Urothelium cell line (cell line): ENCODE measurements around the gene PRR27.
"Not testable (repeated sequence)": the region's sequence is repeated elsewhere in the genome, so short reads cannot be mapped to it uniquely, and the experiment has no call there.

Experiments used
- DNase-seq: peaks from one replicate; pipeline ENCODE4 v3.0.0; 2011; ENCODE audit warnings: low spot score, mixed read lengths
- FAIRE-seq: peaks from 2 replicates; lab custom pipeline; 2011; peaks lifted over from hg19 to GRCh38; lab: Jason Lieb, UNC

Gene PRR27

DNA sequence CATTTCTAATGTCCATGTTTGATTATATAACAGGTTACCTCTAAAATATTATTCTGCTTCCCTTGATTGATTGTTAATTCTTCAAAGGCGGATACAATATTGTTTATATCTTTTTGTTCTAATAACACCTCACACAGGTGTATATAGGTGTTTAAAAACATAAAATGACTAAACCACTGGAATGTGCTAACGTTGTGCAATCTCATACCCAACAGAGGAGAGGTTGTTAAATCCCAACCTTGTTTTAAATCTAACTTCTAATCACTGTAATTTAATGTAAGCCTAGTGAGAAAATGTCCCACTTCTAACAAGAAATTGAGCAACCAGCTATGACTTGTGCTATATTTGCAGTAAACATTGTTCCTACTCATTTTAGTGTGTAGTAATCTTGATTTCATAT lies 42.8 kb downstream of the PRR27 start:
- FAIRE-seq: no peak
- no peak for DNase-seq

DNA sequence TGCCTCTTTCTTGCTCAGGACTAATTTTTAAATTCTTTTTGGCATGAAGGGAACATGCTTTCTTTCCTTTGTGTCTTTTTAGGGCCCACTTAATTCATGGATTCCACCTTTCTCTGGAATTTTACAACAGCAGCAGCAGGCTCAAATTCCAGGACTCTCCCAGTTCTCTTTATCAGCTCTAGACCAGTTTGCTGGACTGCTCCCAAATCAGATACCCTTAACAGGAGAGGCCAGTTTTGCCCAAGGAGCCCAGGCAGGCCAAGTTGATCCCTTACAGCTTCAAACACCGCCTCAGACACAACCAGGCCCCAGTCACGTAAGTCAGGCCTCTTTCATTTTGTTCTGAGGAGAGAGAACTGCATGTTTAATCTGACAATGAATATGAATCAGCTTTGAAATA lies 43.8 kb downstream of the PRR27 start:
- DNase-seq (no peak), FAIRE-seq (no peak)

DNA sequence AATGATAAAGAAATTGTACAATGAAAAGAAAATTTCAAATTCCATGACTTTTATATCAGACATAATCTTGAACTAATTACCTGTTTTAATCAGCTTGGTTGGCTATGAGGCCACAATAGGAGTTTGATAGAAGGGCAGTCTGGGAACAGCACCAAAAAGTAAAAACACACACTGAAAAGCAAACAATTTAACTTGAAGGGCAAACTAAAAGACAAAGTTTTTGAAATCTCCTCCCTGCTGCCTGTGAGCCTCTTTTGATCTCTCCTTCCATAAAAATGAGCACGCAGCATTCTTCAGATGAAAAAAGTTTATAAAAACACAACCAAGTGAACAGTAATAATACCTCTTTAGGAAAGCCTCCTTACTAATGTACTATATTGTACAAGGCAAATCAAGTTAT lies 49.6 kb downstream of the PRR27 start:
- no peak for FAIRE-seq
- no peak for DNase-seq

DNA sequence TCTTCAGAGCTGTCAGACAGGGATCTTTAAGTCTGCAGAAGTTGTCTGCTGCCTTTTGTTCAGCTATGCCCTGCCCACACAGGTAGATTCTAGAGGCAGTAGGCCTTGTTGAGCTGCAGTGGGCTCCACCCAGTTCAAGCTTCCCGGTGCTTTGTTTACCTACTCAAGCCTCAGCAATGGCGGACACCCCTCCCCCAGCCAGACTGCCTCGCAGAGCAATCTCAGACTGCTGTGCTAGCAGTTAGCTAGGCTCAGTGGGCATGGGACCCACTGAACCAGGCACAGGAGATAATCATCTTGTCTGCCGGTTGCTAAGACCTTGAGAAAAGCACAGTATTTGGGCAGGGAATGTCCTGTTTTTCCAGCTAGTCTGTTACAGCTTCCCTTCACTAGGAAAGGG lies 58.7 kb downstream of the PRR27 start:
- not testable (repeated sequence) for DNase-seq, FAIRE-seq
